K562 (cell line): ENCODE results near the gene GP1BB. TPM values are rescaled to one million over a fixed set of nuclear protein-coding genes. Genes with fewer than 3 reads are reported as not detected.

ENCODE experiments used
- BRF2 ChIP-seq: IDR thresholded peaks from 3 replicates; pipeline ENCODE4 v1.6.1; 2011; ENCODE audit warnings: borderline replicate concordance, mild to moderate bottlenecking; ENCODE audit not compliant: insufficient read length, insufficient read depth
- HDAC3 ChIP-seq: fragments of 450-650 bp; IDR thresholded peaks from 2 replicates; pipeline ENCODE4 v1.6.1; 2018; ENCODE audit warnings: borderline replicate concordance, mild to moderate bottlenecking, moderate library complexity; ENCODE audit not compliant: partially characterized antibody
- JUND ChIP-seq, 2 experiments: IDR thresholded peaks; 2 replicates in 1 of 2; 3 replicates in 1 of 2; pipeline ENCODE4 v1.6.1; 2011; ENCODE audit warnings: borderline replicate concordance in 2 of 2, low read depth in 2 of 2, low read length in 2 of 2, improper control_type of control experiment in 1 of 2, missing biosample characterization in 1 of 2, missing genetic modification characterization in 1 of 2, missing genetic modification reagents in 1 of 2
- NCOA1 ChIP-seq: fragments of 450-650 bp; IDR thresholded peaks from 2 replicates; pipeline ENCODE4 v1.6.1; 2016; ENCODE audit warnings: low read depth
- SMARCA5 ChIP-seq: fragments of 450-650 bp; IDR thresholded peaks from 2 replicates; pipeline ENCODE4 v1.6.1; 2016
- ZNF280B ChIP-seq: fragments of 250-450 bp; sonication (Bioruptor Pico); IDR thresholded peaks from 2 replicates; pipeline ENCODE4 v1.5.1; 2021; ENCODE audit warnings: mild to moderate bottlenecking
- ZNF384 ChIP-seq: IDR thresholded peaks from 2 replicates; pipeline ENCODE4 v1.6.1; 2012; ENCODE audit warnings: low read depth, low read length, improper control_type of control experiment
- ZNF518B ChIP-seq: fragments of 250-450 bp; sonication (Bioruptor Pico); IDR thresholded peaks from 2 replicates; pipeline ENCODE4 v1.5.0; 2021; ENCODE audit warnings: mild to moderate bottlenecking, moderate library complexity
- ZNF592 ChIP-seq: fragments of 450-650 bp; IDR thresholded peaks from 2 replicates; pipeline ENCODE4 v1.6.1; 2017; ENCODE audit warnings: antibody characterized with exemption, mild to moderate bottlenecking
- ZNF79 ChIP-seq: fragments of 250-450 bp; sonication (Bioruptor Pico); IDR thresholded peaks from 2 replicates; pipeline ENCODE4 v1.4.0; 2020; ENCODE audit warnings: low read depth, mild to moderate bottlenecking, moderate library complexity
- polyA plus RNA-seq, 8 experiments: library from polyadenylated mRNA; depleted of rRNA in 4 of 8; stranded (reverse) in 5 of 8; unstranded in 3 of 8; fragments of >200 nt; fragmentation: Nextera tagmentation in 2 of 8; fragmentation: Illumina TruSeq in 1 of 8; extraction: Ambion mirVana in 2 of 8; extraction: Trizol in 1 of 8; gene quantifications; 2 replicates each; pipeline versions ENCODE4 v1.2.1 to v1.2.3, GENCODE V29; 2011 to 2014; ENCODE audit warnings: inconsistent platforms in 1 of 8, missing spikeins in 1 of 8
- total RNA-seq, 7 experiments: library from RNA; depleted of rRNA in 6 of 7; stranded (reverse); fragments of >200 nt in 6 of 7; fragmentation: Illumina TruSeq in 2 of 7; extraction: Trizol in 2 of 7; gene quantifications; 2 replicates each; pipeline versions ENCODE4 v1.2.1 to v1.2.3, GENCODE V29; 2011 to 2021; ENCODE audit warnings: low replicate concordance in 1 of 7
- TF ChIP-seq, protein P1 (sequence below): sonication (generic); formaldehyde crosslinking; IDR thresholded peaks from 2 replicates; pipeline ENCODE4 v1.8.1; 2023; ENCODE audit warnings: mild to moderate bottlenecking, missing genetic modification reagents

GP1BB gene
- total and polyA plus RNA-seq, 9 of the 15 experiments (the other 6 are each of a cell fraction or from before 2014, with no cell fraction given): 0.69 to 162 (median 2.8) TPM

- TF ChIP-seq NCOA1 (no peak), ZNF592 (no peak), ZNF280B (CRISPR knock-in tag) (no peak), ZNF384 (peak; percentile 48; the same call in 1 of the 2 replicates), HDAC3 (no peak), BRF2 (no peak), JUND (IDR thresholded peaks at IDR 0.05; ENCODE audit: borderline replicate concordance, low read depth, low read length) (peak; percentile 68), JUND (tag; IDR thresholded peaks at IDR 0.05; ENCODE audit: borderline replicate concordance, low read depth, low read length) (peak; percentile 58; the same call in 1 of the 3 replicates), ZNF79 (CRISPR knock-in tag) (no peak), SMARCA5 (peak; percentile 43; the same call in 1 of the 2 replicates), ZNF518B (CRISPR knock-in tag) (no peak)
- TF ChIP-seq, protein P1, sequence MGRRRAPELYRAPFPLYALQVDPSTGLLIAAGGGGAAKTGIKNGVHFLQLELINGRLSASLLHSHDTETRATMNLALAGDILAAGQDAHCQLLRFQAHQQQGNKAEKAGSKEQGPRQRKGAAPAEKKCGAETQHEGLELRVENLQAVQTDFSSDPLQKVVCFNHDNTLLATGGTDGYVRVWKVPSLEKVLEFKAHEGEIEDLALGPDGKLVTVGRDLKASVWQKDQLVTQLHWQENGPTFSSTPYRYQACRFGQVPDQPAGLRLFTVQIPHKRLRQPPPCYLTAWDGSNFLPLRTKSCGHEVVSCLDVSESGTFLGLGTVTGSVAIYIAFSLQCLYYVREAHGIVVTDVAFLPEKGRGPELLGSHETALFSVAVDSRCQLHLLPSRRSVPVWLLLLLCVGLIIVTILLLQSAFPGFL (CRISPR knock-in tag): no peak
These were observed 43.7 kb upstream of the GP1BB start (continued) for GRCh38 chr22:19679522-19680101.
